CD14-positive monocyte (primary cell): ENCODE results near the gene LHFPL3. TPM values are rescaled to one million over a fixed set of nuclear protein-coding genes. Genes with fewer than 3 reads are reported as not detected.

ENCODE experiments used
- DNase-seq, 3 donors: peaks; one replicate each; pipeline ENCODE4 v3.0.0-alpha.2; 2011 to 2022
- H2AFZ ChIP-seq: 2 replicates; pipeline ENCODE4 v1.6.0; 2012; ENCODE audit warnings: mild to moderate bottlenecking, low read depth, low read length, inconsistent platforms; ENCODE audit not compliant: insufficient read depth, poor library complexity, severe bottlenecking
- H3K27ac ChIP-seq, 2 donors: 1 replicate in 1 of 2; 2 replicates in 1 of 2; pipeline ENCODE4 v1.5.1; 2012 to 2013; ENCODE audit warnings: low read length in 2 of 2, control low read depth in 1 of 2, inconsistent platforms in 1 of 2, low read depth in 1 of 2, mild to moderate bottlenecking in 1 of 2
- H3K27me3 ChIP-seq, 2 donors: one replicate each; pipeline versions ENCODE4 v1.6.0 to v1.6.1; 2011 to 2013; ENCODE audit warnings: low read length in 2 of 2; ENCODE audit not compliant: control insufficient read depth in 2 of 2, insufficient read depth in 2 of 2
- H3K36me3 ChIP-seq, 2 donors: replicated peaks in 1 of 2; 1 replicate in 1 of 2; 2 replicates in 1 of 2; pipeline versions ENCODE4 v1.5.1 to v1.6.1; 2012 to 2013; ENCODE audit warnings: low read length in 2 of 2, control low read depth in 1 of 2, inconsistent platforms in 1 of 2, mild to moderate bottlenecking in 1 of 2; ENCODE audit not compliant: insufficient read depth in 2 of 2, control insufficient read depth in 1 of 2
- H3K4me1 ChIP-seq, 2 donors: 1 replicate in 1 of 2; 2 replicates in 1 of 2; pipeline versions ENCODE4 v1.5.1 to v1.6.1; 2012 to 2013; ENCODE audit warnings: low read length in 2 of 2, control low read depth in 1 of 2, inconsistent platforms in 1 of 2, mild to moderate bottlenecking in 1 of 2, moderate library complexity in 1 of 2; ENCODE audit not compliant: insufficient read depth in 2 of 2, control insufficient read depth in 1 of 2
- H3K4me2 ChIP-seq: replicated peaks from 2 replicates; pipeline ENCODE3; 2012; ENCODE audit warnings: low read length, moderate library complexity, mild to moderate bottlenecking; ENCODE audit not compliant: poor library complexity, severe bottlenecking; ENCODE audit errors: extremely low read depth
- H3K4me3 ChIP-seq, 3 experiments: fragments of 200-600 bp in 1 of 3; sonication (generic) in 1 of 3; replicated peaks in 1 of 3; 1 replicate in 2 of 3; 2 replicates in 1 of 3; pipeline ENCODE4 v1.5.1; 2011 to 2013; ENCODE audit warnings: low read length in 3 of 3, mild to moderate bottlenecking in 3 of 3, control low read depth in 2 of 3, low read depth in 2 of 3, inconsistent platforms in 1 of 3, moderate library complexity in 1 of 3
- H3K79me2 ChIP-seq: 2 replicates; pipeline ENCODE4 v1.6.0; 2012; ENCODE audit warnings: mild to moderate bottlenecking, control low read depth, inconsistent platforms, low read length, moderate library complexity; ENCODE audit not compliant: insufficient read depth
- H3K9ac ChIP-seq: 2 replicates; pipeline ENCODE4 v1.6.0; 2017; ENCODE audit warnings: low read length, mild to moderate bottlenecking; ENCODE audit not compliant: insufficient read depth, poor library complexity, severe bottlenecking
- H3K9me3 ChIP-seq, 2 donors: replicated peaks in 1 of 2; 1 replicate in 1 of 2; 2 replicates in 1 of 2; pipeline versions ENCODE4 v1.5.1 to v1.6.1; 2012 to 2013; ENCODE audit warnings: low read length in 2 of 2, control low read depth in 1 of 2; ENCODE audit not compliant: control insufficient read depth in 1 of 2, insufficient read depth in 1 of 2
- H4K20me1 ChIP-seq: 2 replicates; pipeline ENCODE4 v1.6.0; 2012; ENCODE audit warnings: mild to moderate bottlenecking, low read length, control low read depth, moderate library complexity; ENCODE audit not compliant: insufficient read depth
- H3K27ac Mint-ChIP-seq, 7 donors: one replicate each; pipeline ENCODE4 v1.8.0; 2020; ENCODE audit warnings: mild to moderate bottlenecking in 7 of 7, mixed read lengths in 7 of 7, moderate library complexity in 6 of 7, inconsistent platforms in 2 of 7
- H3K27me3 Mint-ChIP-seq, 3 donors: one replicate each; pipeline ENCODE4 v1.8.0; 2021 to 2022; ENCODE audit warnings: low read depth in 3 of 3, mild to moderate bottlenecking in 3 of 3, mixed read lengths in 3 of 3, moderate library complexity in 3 of 3, inconsistent platforms in 1 of 3
- H3K36me3 Mint-ChIP-seq, 2 donors: one replicate each; pipeline ENCODE4 v1.8.0; 2020; ENCODE audit warnings: mixed read lengths in 2 of 2, inconsistent platforms in 1 of 2, mild to moderate bottlenecking in 1 of 2
- H3K4me1 Mint-ChIP-seq: one replicate; pipeline ENCODE4 v1.8.0; 2020; ENCODE audit warnings: mild to moderate bottlenecking, mixed read lengths
- H3K4me3 Mint-ChIP-seq, 2 donors: one replicate each; pipeline ENCODE4 v1.8.0; 2020; ENCODE audit warnings: mild to moderate bottlenecking in 2 of 2, mixed read lengths in 2 of 2, moderate library complexity in 1 of 2
- H3K9me3 Mint-ChIP-seq, 7 donors: one replicate each; pipeline ENCODE4 v1.8.0; 2020 to 2022; ENCODE audit warnings: mixed read lengths in 7 of 7, mild to moderate bottlenecking in 6 of 7, moderate library complexity in 6 of 7, inconsistent platforms in 2 of 7
- CTCF ChIP-seq: fragments of 200-600 bp; IDR thresholded peaks from one replicate; pipeline ENCODE4 v1.8.0; 2022; ENCODE audit warnings: antibody characterized with exemption, mild to moderate bottlenecking
- WGBS: methylation state at CpG from one replicate; pipeline ENCODE4 v1.1.5; 2013; ENCODE audit warnings: missing lambda C conversion rate; ENCODE audit not compliant: insufficient coverage; 5-methylcytosine and 5-hydroxymethylcytosine counted together
- intact Hi-C, 2 donors: fragments of 100-400 bp; cut with micrococcal nuclease; formaldehyde crosslinking; loops; one replicate each; pipeline versions ENCODE4 v1.15.0 to v1.15.1; 2023
- polyA plus RNA-seq, 3 donors: library from polyadenylated mRNA; depleted of rRNA in 1 of 3; unstranded in 2 of 3; stranded (reverse) in 1 of 3; fragments of 300-500 nt in 2 of 3; fragments of >200 nt in 1 of 3; fragmentation: Illumina TruSeq in 2 of 3; gene quantifications; 1 replicate in 2 of 3; 2 replicates in 1 of 3; pipeline ENCODE4 v1.2.3, GENCODE V29; 2012 to 2021

The LHFPL3 gene
- polyA plus RNA-seq, 3 donors = not detected

GRCh38 chr7:104569751-104570150 lies 241.3 kb downstream of the LHFPL3 start:
- Histone ChIP-seq H3K9me3 (no peaks in the 10 kb centered on the region), H4K20me1 (no peaks in the 10 kb centered on the region), H3K4me2 (no peak overlapping the region), H3K4me3 (no peak overlapping the region), H3K27ac (no peak overlapping the region), H3K36me3 (no peaks in the 10 kb centered on the region), H3K27me3 (no peaks in the 10 kb centered on the region), H3K4me1 (no peaks in the 10 kb centered on the region), H3K79me2 (no peaks in the 10 kb centered on the region), H3K9ac (no peak overlapping the region), H2AFZ (no peak overlapping the region)
- H3K9me3 Mint-ChIP-seq = peaks cover 0 to 4% (median 0%) of the 10 kb centered on the region in 7 donors
- H3K27ac Mint-ChIP-seq = no peak overlapping the region
- WGBS = 50% methylated on average over 2 of the region's 3 CpGs
- H3K27me3 Mint-ChIP-seq = peaks cover 0 to 2% (median 0%) of the 10 kb centered on the region in 3 donors
- no peak for TF ChIP-seq CTCF
- no peaks in the 10 kb centered on the region for H3K36me3 Mint-ChIP-seq
- DNase-seq = no peak
- H3K4me3 Mint-ChIP-seq = no peak overlapping the region
- intact Hi-C loops = no loop called here
- H3K4me1 Mint-ChIP-seq = no peaks in the 10 kb centered on the region

GRCh38 chr7:104572554-104572953 lies 244.2 kb downstream of the LHFPL3 start:
- Mint-ChIP-seq H3K27ac (no peak overlapping the region), H3K36me3 (no peaks in the 10 kb centered on the region), H3K9me3 (peaks cover 0 to 3% (median 0%) of the 10 kb centered on the region in 7 donors), H3K4me3 (no peak overlapping the region), H3K27me3 (peaks cover 0 to 2% (median 0%) of the 10 kb centered on the region in 3 donors), H3K4me1 (no peaks in the 10 kb centered on the region)
- Histone ChIP-seq H3K36me3 (no peaks in the 10 kb centered on the region), H3K4me2 (no peak overlapping the region), H3K9me3 (no peaks in the 10 kb centered on the region), H3K27me3 (no peaks in the 10 kb centered on the region), H3K9ac (no peak overlapping the region), H3K4me3 (no peak overlapping the region), H4K20me1 (no peaks in the 10 kb centered on the region), H2AFZ (no peak overlapping the region), H3K27ac (no peak overlapping the region), H3K4me1 (no peaks in the 10 kb centered on the region), H3K79me2 (no peaks in the 10 kb centered on the region)
- intact Hi-C loops = no loop called here
- no peak for DNase-seq
- no peak for TF ChIP-seq CTCF
